Small intestine (tissue), 16 donors: ENCODE data around the gene SEMA6C. TPM values are rescaled to one million over a fixed set of nuclear protein-coding genes. Genes with fewer than 3 reads are reported as not detected.
"Not testable (repeated sequence)": the region's sequence is repeated elsewhere in the genome, so short reads cannot be mapped to it uniquely, and the experiment has no call there.

Experiments
- DNase-seq, 2 donors: peaks; one replicate each; pipeline versions ENCODE4 v3.0.0 to v3.0.0-alpha.2; 2013
- FAIRE-seq: peaks from 2 replicates; lab custom pipeline; 2012; peaks lifted over from hg19 to GRCh38; lab: Jason Lieb, UNC
- H3K27ac ChIP-seq, 3 donors: one replicate each; pipeline ENCODE4 v1.5.1; 2013; ENCODE audit warnings: low read length in 2 of 3, mild to moderate bottlenecking in 2 of 3, control low read depth in 1 of 3, inconsistent platforms in 1 of 3, low read depth in 1 of 3, moderate library complexity in 1 of 3
- H3K27me3 ChIP-seq, 3 donors: one replicate each; pipeline ENCODE4 v1.6.1; 2013; ENCODE audit warnings: low read length in 3 of 3, inconsistent platforms in 1 of 3; ENCODE audit not compliant: control insufficient read depth in 3 of 3, insufficient read depth in 3 of 3
- H3K36me3 ChIP-seq, 3 donors: one replicate each; pipeline ENCODE4 v1.6.1; 2013; ENCODE audit warnings: low read length in 3 of 3, inconsistent platforms in 1 of 3, low read depth in 1 of 3, mild to moderate bottlenecking in 1 of 3, moderate library complexity in 1 of 3; ENCODE audit not compliant: control insufficient read depth in 3 of 3, insufficient read depth in 2 of 3
- H3K4me1 ChIP-seq, 3 donors: one replicate each; pipeline ENCODE4 v1.6.1; 2013; ENCODE audit warnings: low read length in 2 of 3, inconsistent platforms in 1 of 3, low read depth in 1 of 3, mild to moderate bottlenecking in 1 of 3, moderate library complexity in 1 of 3; ENCODE audit not compliant: control insufficient read depth in 3 of 3, insufficient read depth in 2 of 3
- H3K4me3 ChIP-seq, 3 donors: one replicate each; pipeline ENCODE4 v1.5.1; 2013; ENCODE audit warnings: low read length in 3 of 3, control low read depth in 1 of 3, inconsistent platforms in 1 of 3, low read depth in 1 of 3, mild to moderate bottlenecking in 1 of 3, moderate library complexity in 1 of 3
- H3K9me3 ChIP-seq, 2 donors: one replicate each; pipeline ENCODE4 v1.6.1; 2013; ENCODE audit warnings: low read depth in 1 of 2, low read length in 1 of 2; ENCODE audit not compliant: control insufficient read depth in 2 of 2, insufficient read depth in 1 of 2
- WGBS, 3 donors: extraction: QIAGEN DNeasy Blood & Tissue Kit; methylation state at CpG; one replicate each; pipeline ENCODE4 v1.1.7; 2013; 5-methylcytosine and 5-hydroxymethylcytosine counted together
- long read RNA-seq, 10 donors: transcript quantifications; one replicate each; lab custom pipeline, GENCODE V29; 2026
- polyA plus RNA-seq, 4 donors: library from polyadenylated mRNA; stranded (reverse) in 3 of 4; unstranded in 1 of 4; fragments of 200-250 nt in 3 of 4; fragments of 120-200 nt in 1 of 4; gene quantifications; one replicate each; pipeline versions ENCODE4 v1.2.1 to v1.2.3, GENCODE V29; 2013
- donor health status: healthy with polysubstance abuse.
- donor health status: control.
- donor health status: control.
- donor health status: Bipolar disorder and iron deficiency.
- donor health status: healthy.

The SEMA6C gene
- polyA plus RNA-seq: 100 to 1,000 TPM in 1 of 4 donors, 10 to 100 TPM in 2, 1 to 10 TPM in 1; 8.7 to 140 (median 46.9) TPM
- long read RNA-seq, donor 1: 0 reads
- long read RNA-seq, donor 2: 0 reads
- long read RNA-seq, donor 3: 0 reads
- long read RNA-seq, donor 4: 0 reads
- long read RNA-seq, donor 5: 0 reads
- long read RNA-seq, donor 6, full-length matches to known transcripts: 1 of 1 reads
- long read RNA-seq, donor 6, partial matches to known transcripts: 0 of 1 reads
- long read RNA-seq, donor 6, other reads (novel, unspliced or antisense): 0 of 1 reads
- long read RNA-seq, donor 7: 0 reads
- long read RNA-seq, donor 8: 0 reads
- long read RNA-seq, donor 9: 0 reads
- long read RNA-seq, donor 10: 0 reads

DNA sequence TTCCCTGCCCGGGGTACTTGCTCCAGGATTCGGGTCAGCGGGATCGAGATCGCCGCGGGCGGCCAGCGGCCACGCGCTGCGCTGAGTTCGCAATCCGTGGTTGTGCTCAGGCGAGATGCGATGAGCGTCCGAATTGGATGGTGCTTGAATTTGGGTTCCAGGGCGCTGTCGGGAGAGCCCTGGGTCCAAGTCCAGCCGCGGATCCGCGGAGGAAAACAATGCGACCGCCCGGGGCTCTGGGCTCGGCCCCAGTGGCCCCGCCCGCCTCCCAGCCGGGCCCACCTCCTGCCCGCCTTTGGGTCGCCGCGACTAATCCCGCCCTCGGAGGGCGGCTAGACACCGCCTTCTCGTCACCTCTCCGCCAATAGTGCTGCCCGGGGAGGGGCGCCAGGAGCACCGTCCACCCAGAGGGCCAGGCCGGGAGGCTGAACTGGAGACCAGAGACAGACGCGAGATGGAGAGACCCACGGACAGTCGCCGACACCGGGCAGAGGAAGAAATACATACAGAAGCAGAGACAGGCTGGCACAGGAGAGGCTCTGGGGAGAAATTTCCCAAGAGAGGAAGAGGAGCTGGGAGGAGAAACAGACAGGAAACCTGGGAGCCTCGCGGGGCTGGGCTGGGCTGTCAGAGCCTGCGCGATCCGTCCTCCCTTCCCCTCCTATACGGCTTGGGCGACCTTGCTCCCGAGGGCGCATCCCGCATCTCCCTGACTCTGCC is at the start of gene SEMA6C:
TSS of gene SEMA6C (minus strand) at position 220 of the 720 bp plus-strand sequence. CDS start 4,010 bp downstream, outside the sequence.
- H3K4me3 ChIP-seq: peak within 1 kb of the TSS; percentile 45 to 91 (median 81)
- H3K27ac ChIP-seq: peak within 1 kb of the TSS; percentile 36 to 68 (median 60)
- peaks cover 0 to 17% (median 0%) of the 10 kb centered on the region in 3 donors for H3K36me3 ChIP-seq
- H3K4me1 ChIP-seq: peaks cover 0 to 20% (median 3%) of the 10 kb centered on the region in 3 donors
- no peaks in the 10 kb centered on the region for H3K9me3 ChIP-seq
- FAIRE-seq: no peak
- DNase-seq: peak; percentile 94 to 96
- WGBS, 3 donors: 0 to 1% (median 1%) methylated on average over 51 to 61 of the region's 61 CpGs
- peaks cover 0 to 7% (median 0%) of the 10 kb centered on the region in 3 donors for H3K27me3 ChIP-seq

GRCh38 chr1:151194894-151195594 is 48.6 kb upstream of the SEMA6C start:
- H3K36me3 ChIP-seq, H3K27me3 ChIP-seq, H3K9me3 ChIP-seq, FAIRE-seq: not testable (repeated sequence)
- Histone ChIP-seq H3K4me3 (peak overlapping the region in 1 of 3 donors; percentile 33), H3K27ac (peak overlapping the region in 2 of 3 donors; percentile 37 to 78), H3K4me1 (peaks cover 0 to 18% (median 8%) of the 10 kb centered on the region in 3 donors)
- DNase-seq: peak; percentile 59 to 99
- WGBS, 3 donors: 23 to 69% (median 44%) methylated on average over 17 of the region's 17 CpGs

GRCh38 chr1:151193856-151194255 is 47.4 kb upstream of the SEMA6C start:
- Histone ChIP-seq H3K9me3 (no peaks in the 10 kb centered on the region), H3K4me1 (peaks cover 0 to 12% (median 6%) of the 10 kb centered on the region in 3 donors), H3K27me3 (no peaks in the 10 kb centered on the region), H3K27ac (no peak overlapping the region), H3K36me3 (no peaks in the 10 kb centered on the region), H3K4me3 (no peak overlapping the region)
- no peak for DNase-seq
- 79 to 81% (median 80%) methylated on average over 1 of the region's 1 CpG for WGBS, 3 donors
- FAIRE-seq: no peak

DNA sequence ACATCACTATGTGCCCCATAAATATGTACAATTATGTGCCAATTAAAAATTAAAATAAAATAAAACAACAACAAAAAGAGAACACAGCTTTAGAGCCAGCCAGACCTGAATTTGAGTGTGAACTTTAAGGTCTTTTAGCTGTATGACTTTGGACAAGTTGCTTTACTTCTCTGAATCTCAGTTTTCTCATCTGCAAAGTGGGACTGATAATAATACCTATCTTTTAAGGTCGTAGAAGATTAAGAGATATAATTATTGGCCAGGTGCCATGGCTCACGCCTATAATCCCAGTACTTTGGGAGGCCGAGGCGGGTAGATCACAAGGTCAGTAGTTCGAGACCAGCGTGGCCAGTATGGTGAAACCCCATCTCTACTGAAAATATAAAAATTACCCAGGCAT is 46.9 kb upstream of the SEMA6C start:
- DNase-seq (no peak), FAIRE-seq (no peak)
- H3K27me3 ChIP-seq: no peaks in the 10 kb centered on the region
- H3K36me3 ChIP-seq: no peaks in the 10 kb centered on the region
- WGBS, 3 donors: 32 to 69% (median 39%) methylated on average over 6 of the region's 6 CpGs
- H3K4me3 ChIP-seq: no peak overlapping the region
- peaks cover 0 to 16% (median 6%) of the 10 kb centered on the region in 3 donors for H3K4me1 ChIP-seq
- no peak overlapping the region for H3K27ac ChIP-seq
- H3K9me3 ChIP-seq: no peaks in the 10 kb centered on the region

GRCh38 chr1:151192047-151192446 is 45.6 kb upstream of the SEMA6C start:
- H3K9me3 ChIP-seq: no peaks in the 10 kb centered on the region
- FAIRE-seq (no peak), DNase-seq (no peak)
- WGBS, 3 donors: 68 to 73% (median 68%) methylated on average over 7 of the region's 7 CpGs
- H3K4me3 ChIP-seq: no peak overlapping the region
- no peaks in the 10 kb centered on the region for H3K36me3 ChIP-seq
- no peak overlapping the region for H3K27ac ChIP-seq
- H3K27me3 ChIP-seq: no peaks in the 10 kb centered on the region
- H3K4me1 ChIP-seq: peaks cover 0 to 6% (median 3%) of the 10 kb centered on the region in 3 donors

- Histone ChIP-seq H3K36me3 (peaks cover 0 to 10% (median 3%) of the 10 kb centered on the region in 3 donors), H3K4me3 (peak within 1 kb of the TSS; percentile 28 to 79 (median 70)), H3K4me1 (peaks cover 0 to 5% (median 3%) of the 10 kb centered on the region in 3 donors), H3K9me3 (no peaks in the 10 kb centered on the region), H3K27me3 (no peaks in the 10 kb centered on the region), H3K27ac (peak within 1 kb of the TSS; percentile 60 to 83 (median 69))
- 0 to 1% (median 0%) methylated on average over 41 to 42 of the region's 42 CpGs for WGBS, 3 donors
- DNase-seq (peak; percentile 90 to 94), FAIRE-seq (no peak)
Measured at GRCh38 chr1:151189637-151190445, 43.4 kb upstream of the SEMA6C start, which contains the start of gene VPS72. Gene VPS72 (minus strand): TSS chr1:151190197. CDS start chr1:151190121, 76 bp downstream.

DNA sequence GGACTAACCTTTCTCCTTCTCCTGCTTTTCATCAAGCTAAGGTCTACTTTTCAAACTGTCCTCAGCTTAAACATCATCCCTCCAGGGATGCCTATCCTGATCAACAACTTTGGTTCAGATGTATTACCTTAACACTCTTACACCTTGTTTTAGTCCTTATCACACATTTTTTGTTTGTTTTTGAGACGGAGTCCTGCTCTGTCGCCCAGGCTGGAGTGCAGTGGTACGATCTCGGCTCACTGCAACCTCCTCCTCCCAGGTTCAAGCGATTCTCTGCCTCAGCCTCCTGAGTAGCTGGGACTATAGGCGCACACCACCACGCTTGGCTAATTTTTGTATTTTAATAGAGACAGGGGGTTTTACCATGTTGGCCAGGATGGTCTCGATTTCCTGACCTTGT is 42.2 kb upstream of the SEMA6C start:
- H3K4me1 ChIP-seq, FAIRE-seq, H3K27ac ChIP-seq, H3K27me3 ChIP-seq, H3K9me3 ChIP-seq, DNase-seq: not testable (repeated sequence)
- H3K36me3 ChIP-seq: peaks cover 0 to 17% (median 8%) of the 10 kb centered on the region in 3 donors
- H3K4me3 ChIP-seq: peak overlapping the region in 1 of 3 donors; percentile 70
- 32 to 66% (median 42%) methylated on average over 8 of the region's 8 CpGs for WGBS, 3 donors
